Fibroblast of lung (primary cell): ENCODE data around the gene CD248.

Experiments used
- EZH2 ChIP-seq: IDR thresholded peaks from 2 replicates; pipeline ENCODE4 v1.5.1; 2012; ENCODE audit warnings: low read length, control low read depth, mild to moderate bottlenecking; ENCODE audit errors: missing control alignments
- TF ChIP-seq, protein P1 (sequence below), 2 donors: IDR thresholded peaks in 1 of 2; conservative IDR thresholded peaks in 1 of 2; 1 replicate in 1 of 2; 2 replicates in 1 of 2; pipeline ENCODE4 v1.5.1; 2011 to 2012; ENCODE audit warnings: low read length in 2 of 2, control low read depth in 1 of 2, inconsistent platforms in 1 of 2, low read depth in 1 of 2, mild to moderate bottlenecking in 1 of 2

DNA sequence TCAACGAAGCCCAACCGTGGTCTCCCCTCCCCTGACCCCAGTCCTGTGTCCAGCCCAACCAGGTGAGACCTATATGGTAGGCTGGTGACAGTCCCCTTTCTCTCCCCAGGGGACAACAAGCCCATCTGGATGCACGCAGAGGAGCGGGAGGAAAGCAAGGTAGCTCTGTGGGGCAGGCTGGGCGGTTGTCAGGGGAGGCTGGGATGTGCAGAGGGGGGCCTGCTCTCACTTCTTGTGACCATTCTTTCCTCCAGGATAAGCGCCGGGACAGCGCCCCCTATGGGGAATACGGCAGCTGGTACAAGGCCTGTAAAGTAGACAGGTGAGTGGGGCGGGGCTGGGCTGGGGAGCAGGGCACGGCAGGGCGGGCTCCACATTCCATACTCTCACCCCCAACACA is 51.9 kb downstream of the CD248 start:
- TF ChIP-seq, protein P1, sequence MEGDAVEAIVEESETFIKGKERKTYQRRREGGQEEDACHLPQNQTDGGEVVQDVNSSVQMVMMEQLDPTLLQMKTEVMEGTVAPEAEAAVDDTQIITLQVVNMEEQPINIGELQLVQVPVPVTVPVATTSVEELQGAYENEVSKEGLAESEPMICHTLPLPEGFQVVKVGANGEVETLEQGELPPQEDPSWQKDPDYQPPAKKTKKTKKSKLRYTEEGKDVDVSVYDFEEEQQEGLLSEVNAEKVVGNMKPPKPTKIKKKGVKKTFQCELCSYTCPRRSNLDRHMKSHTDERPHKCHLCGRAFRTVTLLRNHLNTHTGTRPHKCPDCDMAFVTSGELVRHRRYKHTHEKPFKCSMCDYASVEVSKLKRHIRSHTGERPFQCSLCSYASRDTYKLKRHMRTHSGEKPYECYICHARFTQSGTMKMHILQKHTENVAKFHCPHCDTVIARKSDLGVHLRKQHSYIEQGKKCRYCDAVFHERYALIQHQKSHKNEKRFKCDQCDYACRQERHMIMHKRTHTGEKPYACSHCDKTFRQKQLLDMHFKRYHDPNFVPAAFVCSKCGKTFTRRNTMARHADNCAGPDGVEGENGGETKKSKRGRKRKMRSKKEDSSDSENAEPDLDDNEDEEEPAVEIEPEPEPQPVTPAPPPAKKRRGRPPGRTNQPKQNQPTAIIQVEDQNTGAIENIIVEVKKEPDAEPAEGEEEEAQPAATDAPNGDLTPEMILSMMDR (conservative IDR thresholded peaks at IDR 0.05 in 1 of 2, IDR thresholded peaks at IDR 0.05 in 1 of 2; ENCODE audit: low read depth in 1 of 2, low read length in 2 of 2) = peak in 1 of 2 donors; percentile 28
- no peak for TF ChIP-seq EZH2
